ENCODE data around the gene SPRR2G. TPM values are rescaled to one million over a fixed set of nuclear protein-coding genes. Genes with fewer than 3 reads are reported as not detected.

SPRR2G gene
- total and polyA plus RNA-seq, 2 experiments from 2014 or later, result not detected

GRCh38 chr1:153178922-153179321, 28.2 kb upstream of the SPRR2G start:
- Mint-ChIP-seq H3K36me3 (ENCODE audit: low read depth) (peaks cover 6% of the 10 kb centered on the region; the same call in 1 of the 3 replicates), H3K4me1 (no peaks in the 10 kb centered on the region), H3K27ac (no peak overlapping the region), H3K4me3 (no peak overlapping the region), H3K27me3 (ENCODE audit: insufficient read depth, low read depth, poor library complexity) (no peaks in the 10 kb centered on the region), H3K9me3 (peaks cover 7% of the 10 kb centered on the region; the same call in 2 of the 3 replicates)
- no peak overlapping the region for H3K4me3 ChIP-seq
- no peaks in the 10 kb centered on the region for H3K4me1 ChIP-seq (ENCODE audit: insufficient read depth)
- H3F3A ChIP-seq (replicated peaks; ENCODE audit: low read depth), result no peaks in the 10 kb centered on the region
- H3K27me3 ChIP-seq (ENCODE audit: insufficient read depth), result no peaks in the 10 kb centered on the region
- no peaks in the 10 kb centered on the region for H4K20me1 ChIP-seq (replicated peaks; ENCODE audit: insufficient read depth)
- H3K27ac ChIP-seq (ENCODE audit: low read depth), result no peak overlapping the region
- no peak overlapping the region for H2AFZ ChIP-seq
- no peaks in the 10 kb centered on the region for H3K79me2 ChIP-seq (replicated peaks; ENCODE audit: insufficient read depth)
- H3K36me3 ChIP-seq (ENCODE audit: insufficient read depth), result no peaks in the 10 kb centered on the region
- DNase-seq (ENCODE audit: low spot score), result no peak
- TF ChIP-seq CTCF (conservative IDR thresholded peaks at IDR 0.05; ENCODE audit: low read depth in 2 of 2), result no peak
- no peak for TF ChIP-seq JUNB (IDR thresholded peaks at IDR 0.05; ENCODE audit: unreplicated experiment)
- no peak for TF ChIP-seq ZNF462 (CRISPR knock-in tag; IDR thresholded peaks at IDR 0.05)
- TF ChIP-seq ETS1 (IDR thresholded peaks at IDR 0.05), result no peak
- no peak for TF ChIP-seq ZNF331 (CRISPR knock-in tag; IDR thresholded peaks at IDR 0.05; ENCODE audit: low read depth)
- no peak for TF ChIP-seq REST (IDR thresholded peaks at IDR 0.05; ENCODE audit: unreplicated experiment)
- TF ChIP-seq EZH2 (IDR thresholded peaks at IDR 0.05; ENCODE audit: low read depth, unreplicated experiment), result no peak
- TF ChIP-seq NANOG (IDR thresholded peaks at IDR 0.05; ENCODE audit: borderline replicate concordance), result no peak
- no peak for TF ChIP-seq ZNF114 (CRISPR knock-in tag; IDR thresholded peaks at IDR 0.05)
- TF ChIP-seq EZH2phosphoT487 (IDR thresholded peaks at IDR 0.05; ENCODE audit: unreplicated experiment), result no peak
- no peak for TF ChIP-seq CREB1 (CRISPR knock-in tag; IDR thresholded peaks at IDR 0.05; ENCODE audit: low read depth)
- TF ChIP-seq POLR2AphosphoS5 (IDR thresholded peaks at IDR 0.05; ENCODE audit: low read depth), result no peak
- no peak for TF ChIP-seq STAT1 (IDR thresholded peaks at IDR 0.05; ENCODE audit: unreplicated experiment)
- no peak for ATAC-seq
- H3K4me2 ChIP-seq, result no peak overlapping the region
- H3K9me2 ChIP-seq (ENCODE audit: insufficient read depth), result peaks cover 7% of the 10 kb centered on the region; the same call in 1 of the 2 replicates
